GM19468 (cell line): ENCODE results near the gene ZNF296.

Experiments used
- ATAC-seq: cut with Tn5 transposase; IDR thresholded peaks from one replicate; pipeline ENCODE4 v1.9.1; 2021; ENCODE audit warnings: mild to moderate bottlenecking, moderate library complexity, moderate number of reproducible peaks; ENCODE audit not compliant: unreplicated experiment; ENCODE audit errors: extremely low read depth

The ZNF296 gene

GRCh38 chr19:45103508-45104319 lies 27.4 kb upstream of the ZNF296 start:
- ATAC-seq: no peak

GRCh38 chr19:45103156-45103507 lies 26.9 kb upstream of the ZNF296 start:
- no peak for ATAC-seq

- ATAC-seq: no peak
These were observed 26.2 kb upstream of the ZNF296 start for GRCh38 chr19:45102481-45102880.

- no peak for ATAC-seq
These were observed 25.5 kb upstream of the ZNF296 start for GRCh38 chr19:45101806-45102205.

- no peak for ATAC-seq
These were observed 24.6 kb upstream of the ZNF296 start for GRCh38 chr19:45100846-45101252.

- ATAC-seq: no peak
These were observed 23.9 kb upstream of the ZNF296 start for GRCh38 chr19:45100201-45100600.

- no peak for ATAC-seq
These were observed 23.4 kb upstream of the ZNF296 start for GRCh38 chr19:45099467-45100191.

- no peak for ATAC-seq
These were observed 22.5 kb upstream of the ZNF296 start for GRCh38 chr19:45098521-45099466.

- ATAC-seq: no peak
These were observed 21.7 kb upstream of the ZNF296 start for GRCh38 chr19:45097776-45098520.

- ATAC-seq: no peak
These were observed 21.1 kb upstream of the ZNF296 start for GRCh38 chr19:45097450-45097775.

GRCh38 chr19:45096700-45097099 lies 20.4 kb upstream of the ZNF296 start:
- ATAC-seq: no peak

- no peak for ATAC-seq
These were observed 19.5 kb upstream of the ZNF296 start for GRCh38 chr19:45095496-45096413.

GRCh38 chr19:45094707-45095106 lies 18.4 kb upstream of the ZNF296 start:
- no peak for ATAC-seq

- no peak for ATAC-seq
These were observed 17.9 kb upstream of the ZNF296 start for GRCh38 chr19:45094137-45094536.

GRCh38 chr19:45092747-45093678 lies 16.7 kb upstream of the ZNF296 start, which contains the start of gene PPP1R37:
PPP1R37 (plus strand) TSS chr19:45093179; CDS start chr19:45093326, 147 bp downstream.
- peak; percentile 30 for ATAC-seq

- peak; percentile 48 for ATAC-seq
These were observed 15.0 kb upstream of the ZNF296 start for GRCh38 chr19:45091031-45091923.

- ATAC-seq: no peak
These were observed 14.3 kb upstream of the ZNF296 start for GRCh38 chr19:45090606-45091005.
